Measurements from ENCODE around the gene SORBS2.

- TF ChIP-seq CTCF (IDR thresholded peaks at IDR 0.05; ENCODE audit: poor library complexity, severe bottlenecking) (no peak), EZH2 (IDR thresholded peaks at IDR 0.05; ENCODE audit: borderline replicate concordance, insufficient read depth, low read length, poor library complexity, severe bottlenecking) (no peak), SMC3 (conservative IDR thresholded peaks at IDR 0.05; ENCODE audit: poor library complexity) (no peak), REST (IDR thresholded peaks at IDR 0.05; ENCODE audit: borderline replicate concordance) (no peak), POLR2AphosphoS5 (IDR thresholded peaks at IDR 0.05) (peak; percentile 77), RAD21 (conservative IDR thresholded peaks at IDR 0.05) (no peak), TAF1 (IDR thresholded peaks at IDR 0.05; ENCODE audit: low read depth) (no peak), EP300 (conservative IDR thresholded peaks at IDR 0.05; ENCODE audit: poor library complexity, severe bottlenecking) (peak; percentile 96), MXI1 (conservative IDR thresholded peaks at IDR 0.05; ENCODE audit: poor library complexity, severe bottlenecking) (no peak)
Measured at GRCh38 chr4:185697488-185697887, 114.5 kb downstream of the SORBS2 start.
